Measurements from ENCODE around the gene ALCAM. TPM values are rescaled to one million over a fixed set of nuclear protein-coding genes. Genes with fewer than 3 reads are reported as not detected.

The ALCAM gene
- total RNA-seq, 4 donors from 2014 or later: 18.6 to 43.7 (median 21.2) TPM

DNA sequence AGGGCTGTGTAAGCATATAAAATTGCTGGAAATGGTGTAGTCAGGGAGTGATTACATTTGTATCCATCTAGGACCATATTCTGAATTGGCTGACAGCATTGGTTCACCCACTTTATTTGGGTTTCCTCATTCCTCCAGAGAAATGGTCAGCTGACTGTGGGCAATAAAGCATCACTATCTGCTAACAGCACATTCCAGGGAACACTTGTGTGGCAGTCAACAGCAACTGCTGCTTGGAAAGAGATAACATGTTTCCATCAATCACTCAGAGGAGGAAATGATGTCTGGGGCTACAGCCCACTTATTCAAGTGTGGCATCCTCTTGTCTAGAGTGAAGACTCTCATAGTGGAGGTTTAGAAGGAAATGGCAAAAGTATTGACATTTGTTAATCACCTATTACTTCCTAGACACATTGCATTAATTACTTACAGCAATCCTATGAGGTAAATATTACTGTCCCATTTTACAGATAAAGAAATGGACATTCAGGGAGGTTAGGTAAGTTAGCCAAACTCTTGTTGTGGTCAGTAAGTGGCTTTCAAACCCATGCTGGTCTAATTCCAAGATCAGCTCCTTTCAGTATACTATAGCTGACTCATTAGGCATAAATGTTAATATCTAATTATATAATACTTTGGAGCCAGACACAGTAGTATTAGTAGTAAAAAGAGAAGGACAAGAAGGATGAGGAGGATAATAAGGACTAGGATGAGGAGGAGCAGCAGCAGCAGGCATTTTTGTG lies 247.8 kb downstream of the ALCAM start:
- no peaks in the 10 kb centered on the region for H3K9me3 ChIP-seq
- no peaks in the 10 kb centered on the region for H3K27me3 ChIP-seq
- H3K4me3 ChIP-seq: no peak overlapping the region
- DNase-seq: no peak
- TF ChIP-seq POLR2A (IDR thresholded peaks at IDR 0.05) (no peak), CTCF (IDR thresholded peaks at IDR 0.05) (no peak)
- no peak overlapping the region for H3K27ac ChIP-seq
- no peaks in the 10 kb centered on the region for H3K36me3 ChIP-seq
- H3K4me1 ChIP-seq: no peaks in the 10 kb centered on the region

GRCh38 chr3:105615814-105616213 lies 249.1 kb downstream of the ALCAM start:
- Histone ChIP-seq H3K36me3 (no peaks in the 10 kb centered on the region), H3K4me3 (no peak overlapping the region), H3K27ac (no peak overlapping the region), H3K27me3 (no peaks in the 10 kb centered on the region), H3K9me3 (no peaks in the 10 kb centered on the region), H3K4me1 (no peaks in the 10 kb centered on the region)
- TF ChIP-seq POLR2A (IDR thresholded peaks at IDR 0.05) (no peak), CTCF (IDR thresholded peaks at IDR 0.05) (no peak)
- no peak for DNase-seq

GRCh38 chr3:105616374-105617121 lies 249.8 kb downstream of the ALCAM start:
- Histone ChIP-seq H3K27ac (no peak overlapping the region), H3K4me1 (no peaks in the 10 kb centered on the region), H3K36me3 (no peaks in the 10 kb centered on the region), H3K4me3 (no peak overlapping the region), H3K9me3 (no peaks in the 10 kb centered on the region), H3K27me3 (no peaks in the 10 kb centered on the region)
- no peak for DNase-seq
- TF ChIP-seq CTCF (IDR thresholded peaks at IDR 0.05) (no peak), POLR2A (IDR thresholded peaks at IDR 0.05) (no peak)

GRCh38 chr3:105618556-105618955 lies 251.8 kb downstream of the ALCAM start:
- no peak for DNase-seq
- Histone ChIP-seq H3K9me3 (no peaks in the 10 kb centered on the region), H3K36me3 (no peaks in the 10 kb centered on the region), H3K27ac (no peak overlapping the region), H3K4me1 (no peaks in the 10 kb centered on the region), H3K4me3 (no peak overlapping the region), H3K27me3 (no peaks in the 10 kb centered on the region)
- TF ChIP-seq CTCF (IDR thresholded peaks at IDR 0.05): no peak
- no peak for TF ChIP-seq POLR2A (IDR thresholded peaks at IDR 0.05)

GRCh38 chr3:105619651-105620050 lies 252.9 kb downstream of the ALCAM start:
- no peaks in the 10 kb centered on the region for H3K9me3 ChIP-seq
- H3K27me3 ChIP-seq: no peaks in the 10 kb centered on the region
- H3K4me1 ChIP-seq: no peaks in the 10 kb centered on the region
- TF ChIP-seq CTCF (IDR thresholded peaks at IDR 0.05): no peak
- no peak for TF ChIP-seq POLR2A (IDR thresholded peaks at IDR 0.05)
- H3K27ac ChIP-seq: no peak overlapping the region
- DNase-seq: no peak
- H3K36me3 ChIP-seq: no peaks in the 10 kb centered on the region
- no peak overlapping the region for H3K4me3 ChIP-seq

Data from Peyer's patch (tissue), 4 donors.